H9 (cell line): ENCODE data around the gene MIB2. TPM values are rescaled to one million over a fixed set of nuclear protein-coding genes. Genes with fewer than 3 reads are reported as not detected.
A peak's percentile ranks its signal among the peaks of the same experiment; 100 is the strongest.

Experiments
- DNase-seq: peaks from one replicate; pipeline ENCODE4 v3.0.0-alpha.2; 2017
- H2AFZ ChIP-seq: one replicate; pipeline ENCODE4 v1.6.1; 2013; ENCODE audit warnings: mild to moderate bottlenecking, low read length, control low read depth, moderate library complexity
- H2AK5ac ChIP-seq: 2 replicates; pipeline ENCODE4 v1.6.1; 2013; ENCODE audit warnings: low read length, control low read depth, mixed read lengths; ENCODE audit not compliant: insufficient read length
- H2BK120ac ChIP-seq: one replicate; pipeline ENCODE4 v1.6.1; 2013; ENCODE audit warnings: low read depth, mild to moderate bottlenecking, low read length, control low read depth, inconsistent platforms; ENCODE audit not compliant: poor library complexity, severe bottlenecking
- H2BK12ac ChIP-seq: 2 replicates; pipeline ENCODE4 v1.6.1; 2013; ENCODE audit warnings: low read length, control low read depth, mixed read lengths, low read depth; ENCODE audit not compliant: insufficient read length
- H2BK15ac ChIP-seq: 2 replicates; pipeline ENCODE4 v1.6.1; 2013; ENCODE audit warnings: low read depth, low read length, control low read depth
- H2BK20ac ChIP-seq: one replicate; pipeline ENCODE4 v1.6.1; 2013; ENCODE audit warnings: low read depth, mild to moderate bottlenecking, low read length, control low read depth, inconsistent platforms; ENCODE audit not compliant: poor library complexity, severe bottlenecking
- H2BK5ac ChIP-seq: 2 replicates; pipeline ENCODE4 v1.6.1; 2013; ENCODE audit warnings: low read length, control low read depth, mixed read lengths; ENCODE audit not compliant: insufficient read length
- H3K14ac ChIP-seq: 2 replicates; pipeline ENCODE4 v1.6.1; 2013; ENCODE audit warnings: low read length, control low read depth; ENCODE audit not compliant: insufficient read depth
- H3K18ac ChIP-seq: 2 replicates; pipeline ENCODE4 v1.6.1; 2013; ENCODE audit warnings: low read depth, mild to moderate bottlenecking, mixed read lengths, low read length, control low read depth; ENCODE audit not compliant: insufficient read length
- H3K23ac ChIP-seq: 2 replicates; pipeline ENCODE4 v1.6.1; 2013; ENCODE audit warnings: low read length, control low read depth, mixed read lengths, low read depth; ENCODE audit not compliant: insufficient read length
- H3K23me2 ChIP-seq: 2 replicates; pipeline ENCODE4 v1.6.1; 2013; ENCODE audit warnings: low read depth, mild to moderate bottlenecking, mixed read lengths, low read length, control low read depth; ENCODE audit not compliant: insufficient read length, poor library complexity, severe bottlenecking
- H3K27ac ChIP-seq: 2 replicates; pipeline ENCODE4 v1.5.1; 2013; ENCODE audit warnings: low read length, control low read depth, mixed read lengths, low read depth; ENCODE audit not compliant: insufficient read length
- H3K27me3 ChIP-seq: 2 replicates; pipeline ENCODE4 v1.6.1; 2013; ENCODE audit warnings: low read length, control low read depth, inconsistent platforms; ENCODE audit not compliant: insufficient read depth
- H3K4ac ChIP-seq: 2 replicates; pipeline ENCODE4 v1.6.1; 2013; ENCODE audit warnings: low read depth, mild to moderate bottlenecking, control low read depth, inconsistent platforms, low read length, moderate library complexity
- H3K4me1 ChIP-seq: 2 replicates; pipeline ENCODE4 v1.6.1; 2013; ENCODE audit warnings: low read length, control low read depth, inconsistent platforms; ENCODE audit not compliant: insufficient read depth
- H3K4me2 ChIP-seq: 2 replicates; pipeline ENCODE4 v1.6.1; 2013; ENCODE audit warnings: low read length, control low read depth, mixed read lengths; ENCODE audit not compliant: insufficient read length, insufficient read depth
- H3K56ac ChIP-seq: 2 replicates; pipeline ENCODE4 v1.6.1; 2013; ENCODE audit warnings: low read depth, mild to moderate bottlenecking, mixed read lengths, low read length, control low read depth; ENCODE audit not compliant: insufficient read length
- H3K79me1 ChIP-seq: 2 replicates; pipeline ENCODE4 v1.6.1; 2013; ENCODE audit warnings: low read depth, mild to moderate bottlenecking, moderate library complexity, low read length, control low read depth, inconsistent platforms; ENCODE audit not compliant: insufficient read depth, poor library complexity, severe bottlenecking
- H3K79me2 ChIP-seq: 2 replicates; pipeline ENCODE4 v1.6.1; 2013; ENCODE audit warnings: low read length, control low read depth, inconsistent platforms; ENCODE audit not compliant: insufficient read depth
- H3K9ac ChIP-seq: 2 replicates; pipeline ENCODE4 v1.6.1; 2013; ENCODE audit warnings: low read length, control low read depth, mixed read lengths; ENCODE audit not compliant: insufficient read length; ENCODE audit errors: extremely low read depth
- H3K9me3 ChIP-seq: one replicate; pipeline ENCODE4 v1.6.1; 2013; ENCODE audit warnings: low read depth, low read length, inconsistent platforms; ENCODE audit not compliant: control insufficient read depth
- H3T11ph ChIP-seq: one replicate; pipeline ENCODE4 v1.6.1; 2013; ENCODE audit warnings: mild to moderate bottlenecking, low read length, control low read depth, inconsistent platforms
- H4K20me1 ChIP-seq: one replicate; pipeline ENCODE4 v1.6.1; 2013; ENCODE audit not compliant: control insufficient read depth, insufficient read length, insufficient read depth
- H4K5ac ChIP-seq: 2 replicates; pipeline ENCODE4 v1.6.1; 2013; ENCODE audit warnings: low read depth, mild to moderate bottlenecking, mixed read lengths, low read length, control low read depth; ENCODE audit not compliant: insufficient read length
- H4K8ac ChIP-seq: replicated peaks from 2 replicates; pipeline ENCODE4 v1.6.1; 2013; ENCODE audit warnings: low read length, control low read depth, mixed read lengths, low read depth; ENCODE audit not compliant: insufficient read length
- H4K91ac ChIP-seq: 2 replicates; pipeline ENCODE4 v1.6.1; 2013; ENCODE audit warnings: low read depth, mild to moderate bottlenecking, moderate library complexity, mixed read lengths, low read length, control low read depth; ENCODE audit not compliant: insufficient read length
- H3K27ac Mint-ChIP-seq, 3 experiments: 2 replicates in 2 of 3; 3 replicates in 1 of 3; pipeline ENCODE4 v1.8.0; 2020 to 2021; ENCODE audit warnings: mixed read lengths in 3 of 3, mild to moderate bottlenecking in 1 of 3, moderate library complexity in 1 of 3
- H3K27me3 Mint-ChIP-seq: 2 replicates; pipeline ENCODE4 v1.8.0; 2021; ENCODE audit warnings: low read depth, mild to moderate bottlenecking, moderate library complexity, mixed read lengths
- H3K36me3 Mint-ChIP-seq, 3 experiments: 2 replicates in 2 of 3; 3 replicates in 1 of 3; pipeline ENCODE4 v1.8.0; 2020 to 2021; ENCODE audit warnings: low read depth in 3 of 3, mixed read lengths in 3 of 3; ENCODE audit not compliant: insufficient read depth in 1 of 3
- H3K4me1 Mint-ChIP-seq, 2 experiments: 2 replicates each; pipeline ENCODE4 v1.8.0; 2020; ENCODE audit warnings: mixed read lengths in 2 of 2
- H3K4me3 Mint-ChIP-seq, 2 experiments: 2 replicates in 1 of 2; 3 replicates in 1 of 2; pipeline ENCODE4 v1.8.0; 2020 to 2021; ENCODE audit warnings: mild to moderate bottlenecking in 2 of 2, mixed read lengths in 2 of 2, moderate library complexity in 1 of 2
- H3K9me3 Mint-ChIP-seq, 2 experiments: 2 replicates in 1 of 2; 3 replicates in 1 of 2; pipeline ENCODE4 v1.8.0; 2020; ENCODE audit warnings: mild to moderate bottlenecking in 2 of 2, mixed read lengths in 2 of 2, moderate library complexity in 1 of 2
- CTCF ChIP-seq: fragments of 200-600 bp; sonication (generic); conservative IDR thresholded peaks from 3 replicates; pipeline ENCODE4 v1.8.0; 2021; ENCODE audit warnings: antibody characterized with exemption, mild to moderate bottlenecking
- WGBS: extraction: QIAGEN DNeasy Blood & Tissue Kit; methylation state at CpG from one replicate; pipeline ENCODE4 v1.1.7; 2013; ENCODE audit warnings: missing lambda C conversion rate, low lambda C conversion rate, mixed read lengths; ENCODE audit not compliant: insufficient read length; ENCODE audit errors: extremely low coverage; 5-methylcytosine and 5-hydroxymethylcytosine counted together
- total RNA-seq: library from RNA; stranded (reverse); gene quantifications from 2 replicates; pipeline ENCODE4 v1.2.1, GENCODE V29; 2021

Gene MIB2
- total RNA-seq, 1 experiment from 2014 or later: 77.8 TPM

GRCh38 chr1:1619917-1620361 lies 4.6 kb downstream of the MIB2 start:
- Histone ChIP-seq H4K5ac (no peak overlapping the region), H3K27me3 (no peaks in the 10 kb centered on the region), H3K79me1 (no peaks in the 10 kb centered on the region), H2AFZ (no peak overlapping the region), H2AK5ac (no peak overlapping the region), H2BK12ac (no peak overlapping the region), H3K4ac (no peak overlapping the region), H3K23ac (no peak overlapping the region), H4K91ac (no peak overlapping the region), H3T11ph (no peak overlapping the region), H4K8ac (no peak overlapping the region), H3K14ac (no peak overlapping the region), H2BK120ac (no peak overlapping the region), H3K9ac (no peak overlapping the region), H3K23me2 (peaks cover 8% of the 10 kb centered on the region), H4K20me1 (no peaks in the 10 kb centered on the region), H3K18ac (no peak overlapping the region), H3K27ac (no peak overlapping the region), H2BK20ac (no peak overlapping the region), H3K79me2 (no peaks in the 10 kb centered on the region), H3K4me1 (no peaks in the 10 kb centered on the region), H3K56ac (no peak overlapping the region), H2BK5ac (no peak overlapping the region), H2BK15ac (no peak overlapping the region), H3K9me3 (no peaks in the 10 kb centered on the region), H3K4me2 (no peak overlapping the region)
- peak; percentile 65 for TF ChIP-seq CTCF
- Mint-ChIP-seq H3K4me1 (peaks cover 2 to 4% of the 10 kb centered on the region in 2 experiments; a peak in 2 of 4 replicates), H3K27ac (peak overlapping the region in 1 of 3 experiments; percentile 86; a peak in 1 of 7 replicates), H3K4me3 (no peak overlapping the region; a peak in 1 of 5 replicates), H3K36me3 (peaks cover 2 to 8% (median 6%) of the 10 kb centered on the region in 3 experiments; a peak in 6 of 7 replicates), H3K27me3 (no peaks in the 10 kb centered on the region; the same call in 1 of the 2 replicates), H3K9me3 (no peaks in the 10 kb centered on the region)
- DNase-seq: peak; percentile 78
- no CpG with 5 or more reads among the region's 14 CpGs for WGBS
